ENCODE results near the gene CFAP45. TPM values are rescaled to one million over a fixed set of nuclear protein-coding genes. Genes with fewer than 3 reads are reported as not detected.
"Not testable (repeated sequence)": the region's sequence is repeated elsewhere in the genome, so short reads cannot be mapped to it uniquely, and the experiment has no call there.

Gene CFAP45
- total and polyA plus RNA-seq, 12 donors = 0.17 to 1.5 (median 0.56) TPM

GRCh38 chr1:159908031-159908940 is 8.3 kb upstream of the CFAP45 start:
- TF ChIP-seq CTCF (IDR thresholded peaks at IDR 0.05) = no peak
- intact Hi-C loops (cut with DNase I) = no loop called here
- 83 to 86% methylated on average over 9 of the region's 9 CpGs for WGBS, 2 donors

GRCh38 chr1:159906960-159907359 is 7.0 kb upstream of the CFAP45 start:
- no peak for DNase-seq
- 76 to 83% methylated on average over 1 of the region's 1 CpG for WGBS, 2 donors
- H3K27me3 ChIP-seq = no peaks in the 10 kb centered on the region
- intact Hi-C loops (cut with DNase I) = no loop called here
- no peak overlapping the region for H3K27ac ChIP-seq
- ATAC-seq = no peak
- H3K4me1 ChIP-seq = peaks cover 2 to 28% (median 22%) of the 10 kb centered on the region in 9 donors
- H3K36me3 ChIP-seq = no peaks in the 10 kb centered on the region
- peaks cover 0 to 14% (median 0%) of the 10 kb centered on the region in 11 donors for H3K9me3 ChIP-seq
- TF ChIP-seq CTCF (IDR thresholded peaks at IDR 0.05) = no peak
- no peak overlapping the region for H3K4me3 ChIP-seq

More at GRCh38 chr1:159908031-159908940, 8.3 kb upstream of the CFAP45 start:
- no peak overlapping the region for H3K4me3 ChIP-seq
- DNase-seq = no peak
- H3K27ac ChIP-seq = peak overlapping the region in 1 of 10 donors; percentile 8
- H3K27me3 ChIP-seq = no peaks in the 10 kb centered on the region
- no peaks in the 10 kb centered on the region for H3K36me3 ChIP-seq
- H3K4me1 ChIP-seq = peaks cover 2 to 37% (median 27%) of the 10 kb centered on the region in 9 donors
- H3K9me3 ChIP-seq = peaks cover 0 to 13% (median 0%) of the 10 kb centered on the region in 11 donors
- ATAC-seq = no peak

- H3K36me3 ChIP-seq; intact Hi-C loops (cut with DNase I); ATAC-seq; DNase-seq; H3K4me3 ChIP-seq; H3K27ac ChIP-seq; H3K27me3 ChIP-seq: not testable (repeated sequence)
- Histone ChIP-seq H3K9me3 (peaks cover 0 to 14% (median 0%) of the 10 kb centered on the region in 11 donors), H3K4me1 (peaks cover 0 to 20% (median 13%) of the 10 kb centered on the region in 9 donors)
- WGBS, 2 donors = 85 to 88% methylated on average over 3 of the region's 3 CpGs
These were observed 4.1 kb upstream of the CFAP45 start for GRCh38 chr1:159904036-159904435.

GRCh38 chr1:159902541-159902940 is 2.6 kb upstream of the CFAP45 start:
- DNase-seq = no peak
- H3K27ac ChIP-seq = no peak overlapping the region
- intact Hi-C loops (cut with DNase I) = no loop called here

More at GRCh38 chr1:159902541-159902940, 2.6 kb upstream of the CFAP45 start:
- H3K27me3 ChIP-seq = peaks cover 0 to 4% (median 0%) of the 10 kb centered on the region in 7 donors
- peaks cover 0 to 26% (median 13%) of the 10 kb centered on the region in 9 donors for H3K4me1 ChIP-seq
- WGBS, 2 donors = 98 to 99% methylated on average over 3 of the region's 3 CpGs
- H3K36me3 ChIP-seq = no peaks in the 10 kb centered on the region
- TF ChIP-seq CTCF (IDR thresholded peaks at IDR 0.05) = no peak
- ATAC-seq = no peak
- peaks cover 0 to 14% (median 0%) of the 10 kb centered on the region in 11 donors for H3K9me3 ChIP-seq
- no peak overlapping the region for H3K4me3 ChIP-seq

Data from heart right ventricle (tissue), 16 donors.